Fibroblast of skin of scalp (primary cell): ENCODE data around the gene HCST.
"Not testable (repeated sequence)": the region's sequence is repeated elsewhere in the genome, so short reads cannot be mapped to it uniquely, and the experiment has no call there.

ENCODE experiments used
- DNase-seq: peaks from one replicate; pipeline ENCODE4 v3.0.0-alpha.2; 2013

The HCST gene

DNA sequence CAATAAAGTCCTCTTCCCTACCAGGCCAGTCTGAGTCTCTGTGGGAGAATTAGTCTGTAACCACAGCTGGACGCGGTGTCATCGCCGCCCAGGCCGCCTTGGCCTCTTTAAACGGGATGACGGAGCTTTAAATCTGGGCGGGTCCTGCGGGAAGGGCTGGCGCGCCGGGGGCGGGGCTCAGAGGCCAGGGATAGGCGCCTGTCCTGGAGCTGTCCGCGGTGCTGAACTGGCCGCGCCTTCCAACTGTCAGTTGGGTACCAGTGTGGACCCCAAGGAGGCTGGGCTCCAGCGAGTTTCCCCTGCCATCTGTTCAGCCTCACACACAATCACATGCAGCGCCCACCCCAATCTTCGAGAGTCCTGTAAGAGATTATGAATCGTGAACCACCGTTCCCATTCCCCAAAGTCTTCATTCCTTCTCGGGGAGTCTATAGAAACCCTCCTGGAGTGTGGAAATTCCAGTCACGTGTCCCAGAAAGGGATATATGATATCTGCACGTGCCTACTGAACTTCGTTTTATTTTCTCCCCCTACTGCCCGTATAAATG is 22.5 kb upstream of the HCST start:
- DNase-seq, result peak; percentile 87

DNA sequence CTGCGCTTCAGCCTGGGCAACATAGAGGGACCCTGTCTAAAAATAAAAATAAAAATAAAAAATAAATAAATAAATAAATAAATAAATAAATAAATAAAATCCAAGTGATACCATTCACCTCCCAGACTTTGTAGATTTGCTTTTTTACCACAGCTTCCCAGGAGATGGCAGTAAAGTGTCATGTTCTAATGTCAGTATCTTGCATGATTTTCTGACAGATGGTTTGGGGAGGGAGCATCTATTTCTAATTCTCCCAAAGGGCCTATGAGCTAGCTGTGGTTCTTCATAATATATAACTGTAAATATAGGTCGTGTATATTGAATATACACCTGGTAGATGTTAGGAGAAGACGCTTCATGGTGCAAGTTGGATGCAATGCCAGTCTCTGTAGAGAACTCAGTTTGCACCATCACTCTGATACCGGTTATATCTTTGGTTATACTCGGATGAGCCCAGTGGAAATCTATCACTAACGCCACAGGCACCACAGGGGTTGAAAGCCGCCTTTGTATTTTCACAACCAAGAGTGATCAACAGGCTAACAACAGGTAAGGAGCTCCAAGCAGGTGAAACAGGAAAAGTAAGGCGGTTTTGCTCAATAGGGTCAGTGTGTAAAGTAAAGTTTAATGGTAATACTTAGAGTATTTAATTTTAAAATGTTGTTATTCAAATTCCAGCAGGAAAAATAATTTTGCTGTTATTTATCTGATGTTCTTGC is 20.1 kb upstream of the HCST start:
- peak; percentile 84 for DNase-seq

DNA sequence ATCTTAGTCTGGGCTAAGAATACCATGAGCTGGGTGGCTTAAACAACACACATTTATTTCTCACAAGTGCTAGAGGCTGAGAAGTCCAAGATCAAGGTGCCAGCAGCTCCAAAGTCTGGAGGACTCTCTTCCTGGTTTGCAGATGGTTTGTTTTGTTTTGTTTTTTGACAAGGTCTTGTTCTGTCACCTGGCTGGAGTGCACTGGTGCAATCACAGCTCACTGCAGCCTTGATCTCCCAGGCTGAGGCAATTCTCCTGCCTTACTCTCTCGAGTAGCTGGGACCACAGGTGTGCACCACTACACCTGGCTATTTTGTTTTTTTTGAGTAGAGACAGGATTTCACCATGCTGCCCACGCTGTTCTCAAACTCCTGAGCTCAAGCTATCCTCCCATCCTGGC is 18.4 kb upstream of the HCST start:
- no peak for DNase-seq

DNA sequence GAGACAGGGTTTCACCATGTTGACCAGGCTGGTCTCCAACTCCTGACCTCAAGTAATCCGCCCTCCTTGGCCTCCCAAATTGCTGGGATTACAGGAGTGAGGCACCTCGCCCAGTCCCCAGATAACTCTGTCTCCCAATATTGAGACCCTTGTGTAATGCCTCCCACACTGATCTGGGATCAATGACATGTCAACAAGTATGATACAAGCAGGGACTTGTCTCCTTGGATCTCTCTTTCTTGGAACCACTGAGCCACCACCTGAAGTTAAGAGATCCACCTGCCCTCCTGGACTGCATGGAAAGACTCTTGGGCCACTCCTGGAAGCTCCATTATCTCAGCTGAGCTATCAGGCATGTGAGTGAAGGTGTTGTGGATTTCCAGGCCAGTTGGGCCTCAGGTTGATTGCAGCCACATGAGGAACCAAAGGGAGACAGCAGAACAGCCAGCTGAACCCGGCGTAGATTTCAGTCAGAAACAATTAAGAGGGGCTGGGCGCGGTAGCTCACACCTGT is 17.0 kb upstream of the HCST start:
- no peak for DNase-seq

DNA sequence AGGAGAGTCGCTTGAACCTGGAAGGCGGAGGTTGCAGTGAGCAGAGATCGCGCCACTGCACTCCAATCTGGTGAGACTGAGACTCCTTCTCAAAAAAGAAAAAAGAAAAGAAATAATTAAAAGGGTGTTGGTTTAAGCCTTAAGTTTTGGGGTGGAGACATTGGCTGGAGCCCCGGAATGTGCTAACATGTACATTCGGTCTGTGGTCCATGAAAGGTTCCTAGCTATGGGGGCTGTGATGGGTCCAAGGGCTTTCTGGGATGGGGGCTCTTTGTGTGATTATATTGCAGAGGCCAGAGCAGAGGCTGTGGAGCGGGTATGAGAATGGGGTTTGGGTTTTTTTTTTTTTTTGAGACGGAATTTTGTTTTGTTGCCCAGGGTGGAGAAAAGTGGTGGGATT is 16.4 kb upstream of the HCST start:
- no peak for DNase-seq

DNA sequence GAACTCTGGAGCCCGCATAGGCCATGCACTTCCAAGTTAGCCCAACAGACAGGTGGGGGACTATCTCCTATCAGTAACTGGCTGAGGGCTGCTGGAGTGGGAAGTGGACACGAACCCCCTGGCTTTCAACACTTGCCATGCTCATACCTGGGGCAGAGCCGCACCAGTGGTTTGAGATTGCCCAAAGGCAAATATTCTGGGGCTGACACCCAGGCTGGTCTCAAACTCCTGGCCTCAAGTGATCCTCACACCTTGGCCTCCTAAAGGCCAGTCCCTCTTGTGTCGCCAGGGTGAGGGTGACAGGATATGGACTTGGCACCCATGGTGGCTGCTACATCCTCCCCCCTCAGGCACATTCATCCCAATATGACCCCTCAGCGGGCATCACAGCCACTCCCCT is 15.1 kb upstream of the HCST start:
- no peak for DNase-seq

DNA sequence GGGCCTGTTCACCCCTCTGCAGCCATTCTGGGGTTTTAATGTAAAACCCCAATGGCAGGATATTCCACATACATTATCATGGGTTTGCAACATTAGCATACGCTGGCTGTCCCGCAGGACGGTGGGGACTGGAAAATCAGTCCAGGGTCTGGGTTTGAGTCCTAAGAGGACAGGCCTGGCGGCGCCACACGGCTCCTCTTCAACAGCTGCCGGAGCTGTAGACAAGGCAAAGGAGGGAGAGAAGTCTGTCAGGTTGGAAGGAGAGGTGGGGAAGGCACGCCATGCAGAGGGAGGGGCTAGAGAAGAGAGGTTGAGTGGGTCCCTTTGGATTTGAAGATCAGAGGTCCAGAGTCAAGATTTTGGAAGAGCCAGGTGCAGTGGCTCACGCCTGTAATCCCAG is 13.9 kb upstream of the HCST start:
- DNase-seq, result no peak

DNA sequence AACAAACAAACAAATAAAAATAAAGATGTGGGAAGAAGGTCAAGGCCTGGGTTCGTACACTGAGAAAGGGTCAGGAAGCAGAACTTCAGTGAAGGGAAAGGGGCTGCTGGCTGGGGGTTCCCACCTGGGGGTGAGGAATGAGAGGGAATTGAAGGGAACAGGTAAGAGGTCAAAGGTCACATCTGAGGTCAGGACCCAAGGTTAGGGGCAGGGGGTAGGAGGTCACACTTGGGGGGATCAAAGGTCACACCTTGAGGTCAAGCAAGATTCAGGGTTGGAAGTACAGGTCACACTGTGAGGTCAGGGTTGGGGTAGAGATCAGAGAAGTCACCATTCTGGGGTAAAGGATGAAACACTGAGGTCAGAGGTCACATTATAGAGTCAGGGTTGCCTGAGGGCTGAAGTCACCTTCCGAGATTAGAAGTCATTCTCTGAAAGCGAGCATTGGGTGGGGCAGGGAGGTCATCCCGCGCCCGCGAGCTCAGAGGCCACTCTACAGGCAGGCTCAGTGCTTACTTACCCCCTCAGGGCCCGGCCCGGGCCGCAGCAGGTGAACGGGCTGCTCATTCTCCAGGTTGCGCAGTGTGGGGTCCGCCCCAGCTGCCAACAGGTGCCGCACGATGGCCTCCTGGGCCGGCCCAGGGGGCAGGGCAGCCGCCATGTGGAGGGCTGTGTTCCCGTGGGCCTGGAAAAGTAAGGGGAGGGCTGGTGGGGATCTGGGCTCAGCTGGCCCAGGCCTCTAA is 12.8 kb upstream of the HCST start:
- DNase-seq, result no peak

DNA sequence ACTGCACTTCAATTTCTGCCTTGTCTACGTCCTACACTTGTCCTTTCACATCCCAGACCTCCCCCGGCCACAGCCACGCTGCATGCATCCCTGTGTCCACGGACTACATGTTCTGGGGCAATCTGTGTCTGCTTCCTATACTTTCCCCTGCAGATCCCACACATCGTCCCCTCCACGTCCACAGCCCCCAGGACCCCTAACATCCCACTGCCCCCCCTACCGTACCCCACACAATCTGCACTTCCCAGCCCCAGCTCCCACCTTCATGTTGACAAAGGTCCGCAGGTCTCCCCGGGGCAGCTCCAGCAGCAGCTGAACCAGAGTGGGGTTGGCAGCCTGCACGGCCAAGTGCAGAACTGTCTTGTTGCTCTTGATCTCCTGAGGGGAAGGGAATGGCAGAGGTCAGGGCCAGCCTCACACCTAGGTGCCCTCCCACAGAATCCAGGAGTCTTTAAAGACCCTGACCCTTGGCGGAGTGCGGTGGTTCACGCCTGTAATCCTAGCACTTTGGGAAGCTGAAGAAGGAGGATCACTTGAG is 12.1 kb upstream of the HCST start:
- DNase-seq, result no peak

DNA sequence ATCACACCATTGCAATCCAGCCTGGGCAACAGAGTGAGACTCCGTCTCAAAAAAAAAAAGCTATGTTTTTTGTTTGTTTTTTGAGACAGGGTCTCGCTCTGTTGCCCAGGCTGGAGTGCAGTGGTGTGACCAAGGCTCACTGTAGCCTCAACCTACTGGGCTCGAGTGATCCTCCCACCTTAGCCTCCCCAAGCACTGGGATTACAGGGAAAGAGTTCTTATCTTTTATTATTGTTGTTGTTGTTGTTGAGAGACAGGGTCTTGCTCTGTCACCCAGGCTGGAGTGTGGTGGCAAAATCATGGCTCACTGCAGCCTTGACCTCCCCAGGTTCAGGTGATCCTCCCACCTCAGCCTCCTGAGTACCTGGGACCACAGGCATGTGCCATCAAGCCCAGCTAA is 10.5 kb upstream of the HCST start:
- not testable (repeated sequence) for DNase-seq

DNA sequence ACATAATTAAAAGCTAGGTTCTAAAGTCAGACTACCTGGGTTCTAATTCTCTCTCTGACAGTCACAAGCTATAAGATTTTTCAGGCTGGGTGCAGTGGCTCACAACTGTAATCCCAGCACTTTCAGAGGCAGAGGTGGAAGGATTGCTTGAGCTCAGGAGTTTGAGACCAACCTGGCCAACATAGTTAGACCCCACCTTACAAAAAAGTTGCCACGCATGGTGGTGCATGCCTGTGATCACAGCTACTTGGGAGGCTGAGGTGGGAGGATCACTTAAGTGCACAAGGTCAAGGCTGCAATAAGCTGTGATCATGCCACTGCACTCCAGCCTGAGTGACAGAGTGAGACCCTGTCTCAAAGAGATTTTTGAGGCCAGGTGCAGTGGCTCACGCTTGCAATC is 8.0 kb upstream of the HCST start:
- no peak for DNase-seq

DNA sequence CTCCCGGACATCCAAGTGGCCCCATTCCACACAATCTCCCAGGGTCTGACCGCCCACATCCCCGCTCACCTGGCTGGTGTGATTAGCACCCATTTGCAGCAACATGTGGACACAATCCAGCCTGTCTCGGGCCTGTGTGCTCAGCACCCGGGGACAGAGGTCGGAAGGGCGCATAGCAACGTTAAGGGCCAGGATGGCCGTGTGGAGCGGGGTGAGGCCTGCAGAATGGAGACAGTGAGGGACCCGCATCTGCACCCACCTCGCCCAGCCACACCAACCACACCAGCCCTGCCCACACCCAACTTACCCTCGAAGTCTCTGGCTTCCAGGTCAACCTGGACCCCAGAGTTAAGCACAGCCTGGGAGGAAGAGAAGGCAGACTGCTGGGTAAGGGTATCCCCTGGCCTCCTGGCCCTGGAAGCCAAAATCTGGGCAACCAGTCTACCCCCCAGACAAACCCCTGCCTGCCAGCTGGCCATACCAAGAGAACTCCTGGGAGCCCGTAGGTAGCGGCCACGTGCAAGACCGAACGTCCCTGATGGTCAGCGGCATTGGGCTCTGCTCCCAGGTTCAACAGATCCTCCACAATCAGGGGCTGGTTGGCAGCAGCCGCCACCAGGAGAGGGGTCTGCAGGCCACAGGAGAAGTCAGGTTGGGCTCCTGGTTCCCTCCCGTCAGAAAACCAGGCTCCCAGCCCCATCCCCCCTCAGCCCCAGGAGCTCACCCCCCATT is 6.3 kb upstream of the HCST start:
- DNase-seq, result no peak

DNA sequence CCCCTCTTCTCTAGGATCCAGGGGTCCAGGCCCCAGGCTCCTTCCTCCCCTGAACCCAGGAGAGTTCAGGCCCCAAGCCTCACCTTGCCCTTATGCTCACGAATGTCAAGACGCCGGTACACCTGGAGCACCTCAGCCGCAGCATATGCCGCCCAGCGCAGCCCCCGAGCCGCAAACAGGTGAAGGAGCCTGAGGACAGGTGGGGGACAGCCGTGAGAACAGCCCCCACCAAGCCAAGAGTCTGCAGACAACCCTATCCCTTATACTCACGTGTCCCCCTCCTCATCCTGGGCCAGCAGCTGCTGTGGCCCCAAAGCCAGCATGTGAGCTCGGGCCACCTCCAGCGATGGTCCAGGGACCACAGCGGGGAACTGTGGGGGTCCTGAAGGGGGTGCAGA is 5.7 kb upstream of the HCST start:
- no peak for DNase-seq

DNA sequence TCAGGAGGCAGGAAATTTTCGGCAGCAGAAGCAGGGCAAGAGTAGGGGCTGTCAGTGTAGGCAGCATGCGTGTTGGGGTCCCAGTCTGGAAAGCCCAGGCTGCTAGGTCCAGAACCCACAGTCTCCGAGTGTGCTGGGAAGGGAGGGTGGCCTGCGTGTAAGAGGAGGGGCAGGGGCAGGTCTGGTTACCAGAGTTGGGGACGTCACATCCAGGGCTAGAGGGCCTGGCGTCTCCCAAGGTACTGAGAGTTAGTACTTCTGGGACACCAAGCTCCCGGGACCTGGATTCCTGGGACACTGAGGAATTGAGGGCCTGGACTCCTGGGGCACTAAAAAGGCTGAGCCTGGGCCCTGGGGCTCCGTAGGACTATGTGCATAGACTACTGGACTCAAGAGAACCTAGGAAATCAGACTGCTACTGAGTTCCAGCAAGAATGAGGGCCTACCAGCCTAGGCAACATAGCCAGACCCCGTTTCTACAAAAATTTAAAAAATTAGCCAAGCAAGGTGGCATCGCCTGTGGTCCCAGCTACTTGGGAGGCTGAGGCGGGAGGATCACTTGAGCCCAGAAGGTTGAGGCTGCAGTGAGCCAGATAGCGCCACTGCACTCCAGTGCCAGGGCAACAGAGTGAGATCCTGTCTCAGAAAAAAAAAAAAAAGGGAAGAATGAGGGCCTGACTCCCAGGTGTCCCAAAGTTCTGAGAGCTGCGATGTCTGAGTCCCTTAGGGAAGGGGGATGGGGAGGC is 4.5 kb upstream of the HCST start:
- no peak for DNase-seq

DNA sequence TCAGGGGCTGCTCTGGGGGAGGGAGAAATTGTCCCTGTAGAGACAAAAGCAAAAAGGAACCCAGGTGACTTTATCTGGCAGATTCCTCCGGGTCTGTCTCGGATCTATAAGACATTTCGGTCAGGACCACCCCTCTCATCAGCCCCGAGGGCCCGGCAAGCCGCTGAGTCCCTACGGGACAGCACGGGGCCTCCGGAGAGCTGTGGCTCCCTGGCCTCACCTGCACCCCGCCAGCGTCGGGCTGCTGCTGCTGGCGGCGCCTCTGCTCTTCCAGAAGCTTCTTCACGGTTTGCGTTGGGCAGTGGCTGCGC is 3.9 kb upstream of the HCST start:
- no peak for DNase-seq

DNA sequence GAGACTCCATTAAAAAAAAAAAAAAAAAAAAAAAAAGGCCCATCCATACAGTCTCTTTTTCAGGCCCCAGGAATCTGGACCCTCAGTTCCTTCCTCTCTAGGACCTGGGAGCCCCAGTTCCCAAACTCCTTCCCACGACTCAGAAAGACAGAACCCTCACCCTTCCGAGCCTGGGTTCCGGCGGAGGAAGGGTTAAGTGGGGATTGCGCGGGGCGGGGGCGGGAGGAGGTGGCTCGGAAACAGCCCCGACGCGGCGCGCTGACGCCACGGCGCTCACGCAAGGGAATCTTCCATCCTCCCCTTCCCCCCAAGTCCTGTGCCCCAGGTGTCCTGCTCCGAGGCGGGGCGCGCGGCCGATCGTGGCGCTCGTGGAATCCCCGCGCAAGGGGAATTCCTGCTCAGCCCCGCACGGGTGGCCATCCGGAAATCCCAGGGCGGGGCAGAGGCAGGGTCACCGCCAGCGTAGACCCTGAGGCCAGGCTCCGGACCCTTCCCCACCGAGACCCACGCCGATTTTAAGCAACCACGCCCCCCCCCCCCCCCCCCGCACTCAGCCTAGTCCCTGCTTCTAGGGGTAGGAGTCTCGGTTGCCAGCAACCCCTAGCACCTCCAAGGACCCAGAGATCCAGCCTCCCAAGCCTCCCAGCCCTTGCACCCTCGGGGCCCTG is 2.6 kb upstream of the HCST start:
- DNase-seq, result peak; percentile 75

DNA sequence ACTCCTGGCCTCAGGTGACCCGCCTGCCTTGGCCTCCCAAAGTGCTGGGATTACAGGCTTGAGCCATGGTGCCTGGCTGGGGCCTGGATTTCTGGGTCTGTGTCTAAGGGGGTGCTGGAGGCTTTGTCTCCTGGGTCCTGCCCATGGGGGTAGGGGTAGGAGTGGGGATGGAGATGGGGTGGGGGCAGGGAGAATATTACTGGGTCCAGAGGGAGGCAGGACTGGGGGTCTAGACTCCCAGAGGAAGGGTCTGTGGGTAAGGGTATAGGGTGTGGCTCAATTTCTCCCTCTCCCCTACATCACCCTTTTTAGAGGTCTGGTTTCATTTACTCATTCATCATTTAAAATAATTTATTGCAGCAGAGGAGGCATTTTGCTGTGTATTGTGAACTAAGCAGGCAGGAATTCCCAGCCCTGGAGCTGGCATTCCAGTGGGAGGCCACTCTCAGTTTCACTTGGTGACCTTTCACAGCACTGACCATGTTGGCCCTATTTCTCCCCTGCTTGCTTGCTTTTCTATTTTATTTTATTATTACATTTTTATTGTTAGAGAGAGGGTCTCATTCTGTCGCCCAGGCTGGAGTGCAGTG is 1.2 kb upstream of the HCST start:
- peak; percentile 69 for DNase-seq

DNA sequence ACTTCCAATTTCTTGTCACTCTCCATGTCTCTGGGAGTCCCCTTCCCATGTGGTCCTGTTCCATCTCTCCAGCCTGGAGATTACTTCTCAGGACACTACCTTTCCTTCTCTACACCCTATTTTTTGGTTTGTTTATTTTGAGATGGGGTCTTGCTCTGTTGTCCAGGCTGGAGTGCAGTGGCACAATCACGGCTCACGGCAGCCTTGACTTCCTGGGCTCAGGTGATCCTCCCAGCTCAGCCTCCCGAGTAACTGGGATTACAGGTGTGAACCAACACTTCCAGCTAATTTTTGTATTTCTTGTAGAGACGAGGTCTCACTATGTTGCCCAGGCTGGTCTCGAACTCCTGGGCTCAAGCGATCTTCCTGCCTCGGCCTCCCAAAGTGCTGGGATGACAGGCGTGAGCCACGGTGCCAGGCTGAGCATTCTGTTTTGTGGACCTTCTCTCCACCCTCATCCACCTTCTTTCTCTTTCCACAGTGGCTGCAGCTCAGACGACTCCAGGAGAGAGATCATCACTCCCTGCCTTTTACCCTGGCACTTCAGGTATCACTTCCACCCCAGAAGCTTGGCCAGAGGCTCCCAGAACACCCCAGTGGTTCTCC is 644 bp downstream of the HCST start:
- DNase-seq, result no peak

DNA sequence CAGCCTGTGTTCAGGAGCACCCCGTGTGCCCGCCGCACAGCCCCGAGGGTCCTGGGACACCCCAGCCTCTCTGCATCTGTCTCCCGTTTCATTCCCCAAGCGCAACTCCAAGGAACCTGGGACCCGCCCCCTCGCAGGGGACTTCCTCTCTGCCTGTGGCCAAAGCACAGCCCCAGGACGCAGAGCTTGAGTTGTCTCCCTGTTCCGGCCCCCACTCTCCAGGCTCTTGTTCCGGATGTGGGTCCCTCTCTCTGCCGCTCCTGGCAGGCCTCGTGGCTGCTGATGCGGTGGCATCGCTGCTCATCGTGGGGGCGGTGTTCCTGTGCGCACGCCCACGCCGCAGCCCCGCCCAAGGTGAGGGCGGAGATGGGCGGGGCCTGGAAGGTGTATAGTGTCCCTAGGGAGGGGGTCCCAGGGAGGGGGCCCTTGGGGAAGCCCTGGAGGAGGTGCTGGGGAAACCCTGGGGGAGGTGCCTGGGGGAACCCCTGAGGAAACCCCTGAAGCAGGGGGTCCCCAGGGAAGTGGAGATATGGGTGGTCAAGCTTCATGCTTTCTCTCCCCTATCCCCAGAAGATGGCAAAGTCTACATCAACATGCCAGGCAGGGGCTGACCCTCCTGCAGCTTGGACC is 1.3 kb downstream of the HCST start:
- DNase-seq, result peak; percentile 70

DNA sequence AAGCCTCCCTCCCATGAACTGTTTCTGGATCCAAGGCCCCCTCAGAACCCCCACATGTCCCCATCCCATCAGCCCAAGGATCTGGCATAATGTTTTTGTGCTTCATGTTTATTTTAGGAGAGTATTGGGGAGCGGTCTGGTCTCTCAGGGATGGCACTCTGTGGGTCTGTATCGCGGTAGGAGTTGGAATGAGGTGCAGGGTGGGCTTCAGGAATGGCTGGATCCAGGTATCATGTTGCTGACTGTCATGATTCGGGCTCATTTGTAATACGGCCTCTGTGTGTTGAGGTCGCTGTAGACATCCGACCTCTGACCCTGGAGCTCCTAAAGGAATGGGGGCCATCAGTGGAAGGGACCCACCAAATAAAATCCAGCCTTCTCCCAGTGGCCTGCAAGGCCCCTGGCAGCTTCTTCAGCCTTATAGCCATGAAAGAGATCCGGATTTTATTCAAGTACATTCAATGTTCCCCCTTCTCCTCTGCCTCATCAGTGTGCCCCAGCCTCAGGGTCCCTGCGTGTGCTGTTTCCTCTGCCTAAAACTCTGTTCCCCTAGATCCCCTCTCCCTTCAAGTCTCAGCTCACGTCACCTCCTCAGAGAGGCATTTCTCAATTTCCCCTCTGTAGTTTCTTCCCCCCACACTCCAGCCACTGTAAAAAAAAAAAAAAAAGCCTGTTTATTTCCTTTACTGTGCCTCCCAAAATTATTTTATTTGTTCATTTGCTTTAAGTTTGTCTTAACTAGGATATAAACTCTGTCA is 2.2 kb downstream of the HCST start:
- no peak for DNase-seq
